ENCODE results near the gene CACNG3.
"Not testable (repeated sequence)": the region's sequence is repeated elsewhere in the genome, so short reads cannot be mapped to it uniquely, and the experiment has no call there.

CACNG3 gene

DNA sequence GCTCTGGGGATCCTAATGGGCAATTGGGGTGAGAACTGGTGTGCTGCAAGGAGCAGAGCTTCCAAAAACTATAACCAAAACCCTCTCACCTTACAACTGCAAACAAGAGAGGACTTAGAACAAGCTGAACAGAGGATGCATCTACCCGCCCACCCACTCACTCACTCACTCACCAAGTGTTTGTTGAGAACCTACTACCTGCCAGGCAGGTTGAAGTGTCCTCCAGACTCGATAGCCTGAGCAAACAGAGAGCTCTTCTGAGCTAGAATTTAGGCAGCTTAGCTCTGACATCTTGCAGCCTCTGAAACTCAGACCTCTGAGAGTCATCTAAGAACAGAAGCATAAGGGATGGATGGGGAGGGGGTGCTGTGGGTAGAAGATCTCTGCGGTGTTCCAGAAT, 41.2 kb downstream of the CACNG3 start:
- Histone ChIP-seq H4K20me1 (ENCODE audit: control insufficient read depth, insufficient read depth, low read depth, low read length) (no peaks in the 10 kb centered on the region), H3K27me3 (ENCODE audit: control insufficient read depth, low read length) (no peaks in the 10 kb centered on the region), H3K9me3 (ENCODE audit: control insufficient read depth, insufficient read depth, low read length) (no peaks in the 10 kb centered on the region), H3K9me2 (replicated peaks; ENCODE audit: control insufficient read depth, low read length) (no peaks in the 10 kb centered on the region), H3K36me3 (ENCODE audit: control insufficient read depth, low read length) (no peaks in the 10 kb centered on the region), H3K79me2 (ENCODE audit: control insufficient read depth, low read length) (no peaks in the 10 kb centered on the region), H3K4me2 (ENCODE audit: low read length) (no peak overlapping the region), H3F3A (ENCODE audit: control insufficient read depth, insufficient read depth) (no peaks in the 10 kb centered on the region), H3K4me1 (ENCODE audit: control insufficient read depth, low read length) (no peaks in the 10 kb centered on the region), H3K27ac (ENCODE audit: low read depth, low read length) (no peak overlapping the region), H3K4me3 (ENCODE audit: low read length) (no peak overlapping the region)
- TF ChIP-seq EZH2phosphoT487 (IDR thresholded peaks at IDR 0.05; ENCODE audit: borderline replicate concordance, low read length) = no peak
- TF ChIP-seq, protein P1, sequence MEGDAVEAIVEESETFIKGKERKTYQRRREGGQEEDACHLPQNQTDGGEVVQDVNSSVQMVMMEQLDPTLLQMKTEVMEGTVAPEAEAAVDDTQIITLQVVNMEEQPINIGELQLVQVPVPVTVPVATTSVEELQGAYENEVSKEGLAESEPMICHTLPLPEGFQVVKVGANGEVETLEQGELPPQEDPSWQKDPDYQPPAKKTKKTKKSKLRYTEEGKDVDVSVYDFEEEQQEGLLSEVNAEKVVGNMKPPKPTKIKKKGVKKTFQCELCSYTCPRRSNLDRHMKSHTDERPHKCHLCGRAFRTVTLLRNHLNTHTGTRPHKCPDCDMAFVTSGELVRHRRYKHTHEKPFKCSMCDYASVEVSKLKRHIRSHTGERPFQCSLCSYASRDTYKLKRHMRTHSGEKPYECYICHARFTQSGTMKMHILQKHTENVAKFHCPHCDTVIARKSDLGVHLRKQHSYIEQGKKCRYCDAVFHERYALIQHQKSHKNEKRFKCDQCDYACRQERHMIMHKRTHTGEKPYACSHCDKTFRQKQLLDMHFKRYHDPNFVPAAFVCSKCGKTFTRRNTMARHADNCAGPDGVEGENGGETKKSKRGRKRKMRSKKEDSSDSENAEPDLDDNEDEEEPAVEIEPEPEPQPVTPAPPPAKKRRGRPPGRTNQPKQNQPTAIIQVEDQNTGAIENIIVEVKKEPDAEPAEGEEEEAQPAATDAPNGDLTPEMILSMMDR (IDR thresholded peaks at IDR 0.05; ENCODE audit: low read depth, low read length, poor library complexity, severe bottlenecking) = no peak

DNA sequence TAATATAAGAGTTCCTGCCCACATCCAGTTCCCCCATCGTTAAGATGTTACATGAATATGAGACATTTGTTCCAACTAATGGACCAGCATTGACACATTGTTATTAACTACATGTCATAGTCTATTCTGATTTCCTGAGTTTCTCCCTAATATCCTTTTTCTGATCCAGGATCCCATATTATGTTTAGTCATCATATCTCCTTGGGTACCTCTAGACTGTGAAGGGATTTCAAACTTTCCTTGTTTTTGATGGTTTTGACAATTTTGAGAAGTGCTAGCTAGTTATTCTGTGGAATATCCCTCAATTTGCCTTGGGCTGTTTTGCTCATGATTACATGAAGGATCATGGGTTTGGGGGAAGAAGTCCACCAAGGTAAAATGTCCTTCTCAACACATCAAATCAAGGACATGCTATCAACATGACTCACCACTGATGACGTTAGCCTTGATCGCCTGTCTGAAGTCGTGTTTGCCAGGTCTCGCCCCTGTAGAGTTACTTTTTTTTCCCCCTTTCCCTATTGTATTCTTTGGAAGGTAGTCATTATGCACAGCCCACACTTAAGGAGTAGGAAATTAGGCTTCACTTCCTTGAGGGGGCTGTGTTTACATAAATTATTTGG, 42.5 kb downstream of the CACNG3 start:
- no peak overlapping the region for H3K4me3 ChIP-seq (ENCODE audit: low read length)
- H3K9me3 ChIP-seq (ENCODE audit: control insufficient read depth, insufficient read depth, low read length) = no peaks in the 10 kb centered on the region
- no peaks in the 10 kb centered on the region for H4K20me1 ChIP-seq (ENCODE audit: control insufficient read depth, insufficient read depth, low read depth, low read length)
- H3K79me2 ChIP-seq (ENCODE audit: control insufficient read depth, low read length) = no peaks in the 10 kb centered on the region
- no peaks in the 10 kb centered on the region for H3K27me3 ChIP-seq (ENCODE audit: control insufficient read depth, low read length)
- H3F3A ChIP-seq (ENCODE audit: control insufficient read depth, insufficient read depth) = no peaks in the 10 kb centered on the region
- H3K27ac ChIP-seq (ENCODE audit: low read depth, low read length) = no peak overlapping the region
- TF ChIP-seq, protein P1 (IDR thresholded peaks at IDR 0.05; ENCODE audit: low read depth, low read length, poor library complexity, severe bottlenecking) = no peak
- no peak overlapping the region for H3K4me2 ChIP-seq (ENCODE audit: low read length)
- H3K36me3 ChIP-seq (ENCODE audit: control insufficient read depth, low read length) = no peaks in the 10 kb centered on the region
- H3K4me1 ChIP-seq (ENCODE audit: control insufficient read depth, low read length) = no peaks in the 10 kb centered on the region
- no peaks in the 10 kb centered on the region for H3K9me2 ChIP-seq (replicated peaks; ENCODE audit: control insufficient read depth, low read length)

DNA sequence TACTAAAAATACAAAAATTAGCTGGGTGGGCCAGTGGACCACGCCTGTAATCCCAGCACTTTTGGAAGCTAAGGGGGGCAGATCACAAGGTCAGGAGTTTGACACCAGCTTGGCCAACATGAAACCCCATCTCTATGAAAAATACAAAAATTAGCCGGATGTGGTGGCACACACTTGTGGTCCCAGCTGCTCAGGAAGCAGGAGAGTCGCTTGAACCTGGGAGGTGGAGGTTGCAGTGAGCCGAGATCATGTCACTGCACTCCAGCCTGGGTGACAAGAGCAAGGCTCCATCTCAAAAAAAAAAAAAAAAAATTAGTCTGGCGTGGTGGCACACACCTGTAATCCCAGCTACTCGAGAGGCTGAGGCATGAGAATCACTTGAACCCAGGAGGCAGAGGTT, 44.6 kb downstream of the CACNG3 start:
- H3K4me3 ChIP-seq (ENCODE audit: low read length); H3K27me3 ChIP-seq (ENCODE audit: control insufficient read depth, low read length); H3K9me2 ChIP-seq (replicated peaks; ENCODE audit: control insufficient read depth, low read length); H4K20me1 ChIP-seq (ENCODE audit: control insufficient read depth, insufficient read depth, low read depth, low read length); H3K4me1 ChIP-seq (ENCODE audit: control insufficient read depth, low read length); H3F3A ChIP-seq (ENCODE audit: control insufficient read depth, insufficient read depth); H3K4me2 ChIP-seq (ENCODE audit: low read length); H3K27ac ChIP-seq (ENCODE audit: low read depth, low read length); H3K9me3 ChIP-seq (ENCODE audit: control insufficient read depth, insufficient read depth, low read length); H3K79me2 ChIP-seq (ENCODE audit: control insufficient read depth, low read length); H3K36me3 ChIP-seq (ENCODE audit: control insufficient read depth, low read length): not testable (repeated sequence)

GRCh38 chr16:24302636-24303035, 46.5 kb downstream of the CACNG3 start:
- Histone ChIP-seq H3K4me2 (ENCODE audit: low read length) (no peak overlapping the region), H3K4me1 (ENCODE audit: control insufficient read depth, low read length) (no peaks in the 10 kb centered on the region), H3K4me3 (ENCODE audit: low read length) (no peak overlapping the region), H3K9me3 (ENCODE audit: control insufficient read depth, insufficient read depth, low read length) (no peaks in the 10 kb centered on the region), H3K27me3 (ENCODE audit: control insufficient read depth, low read length) (no peaks in the 10 kb centered on the region), H3K36me3 (ENCODE audit: control insufficient read depth, low read length) (no peaks in the 10 kb centered on the region), H3K9me2 (replicated peaks; ENCODE audit: control insufficient read depth, low read length) (no peaks in the 10 kb centered on the region), H3K27ac (ENCODE audit: low read depth, low read length) (no peak overlapping the region), H3K79me2 (ENCODE audit: control insufficient read depth, low read length) (no peaks in the 10 kb centered on the region), H4K20me1 (ENCODE audit: control insufficient read depth, insufficient read depth, low read depth, low read length) (no peaks in the 10 kb centered on the region), H3F3A (ENCODE audit: control insufficient read depth, insufficient read depth) (no peaks in the 10 kb centered on the region)
- TF ChIP-seq EZH2phosphoT487 (IDR thresholded peaks at IDR 0.05; ENCODE audit: borderline replicate concordance, low read length) = no peak

All from DOHH2 (cell line).